SK-N-SH (cell line): Measurements from ENCODE around the gene PRKACA. TPM values are rescaled to one million over a fixed set of nuclear protein-coding genes. Genes with fewer than 3 reads are reported as not detected.

Source experiments
- CTCF ChIA-PET: fragments of 300-600, 350-600 bp; formaldehyde crosslinking; extraction: SDS; loops from one replicate; lab custom pipeline; 2021; lab: Yijun Ruan, JAX
- POLR2A ChIA-PET: fragments of 350-600 bp; sonication (Branson Sonifier 250); formaldehyde crosslinking; extraction: SDS; loops from one replicate; lab custom pipeline; 2020; ENCODE audit warnings: antibody characterized with exemption, inconsistent platforms; lab: Yijun Ruan, JAX
- DNase-seq: peaks from one replicate; pipeline ENCODE4 v3.0.0; 2012
- H2AFZ ChIP-seq: fragments of 200-600 bp; sonication (generic); 2 replicates; pipeline ENCODE4 v1.8.1; 2016; ENCODE audit warnings: antibody characterized with exemption, mild to moderate bottlenecking, low read depth
- H3F3A ChIP-seq: fragments of 200-600 bp; sonication (generic); replicated peaks from 2 replicates; pipeline ENCODE3; 2016; ENCODE audit warnings: antibody characterized with exemption, mild to moderate bottlenecking; ENCODE audit not compliant: insufficient read depth
- H3K27ac ChIP-seq, 2 experiments: fragments of 200-500 bp in 1 of 2; fragments of 200-600 bp in 1 of 2; sonication (Bioruptor generic) in 1 of 2; sonication (generic), shearing (Covaris generic) in 1 of 2; 2 replicates each; pipeline versions ENCODE4 v1.5.1 to v1.6.1; 2014 to 2016; ENCODE audit warnings: low read depth in 2 of 2, inconsistent platforms in 1 of 2, low read length in 1 of 2, mild to moderate bottlenecking in 1 of 2, mixed read lengths in 1 of 2
- H3K27me3 ChIP-seq: fragments of 200-600 bp; sonication (generic), shearing (Covaris generic); 2 replicates; pipeline ENCODE4 v1.6.1; 2016; ENCODE audit warnings: mixed run types; ENCODE audit not compliant: insufficient read depth
- H3K36me3 ChIP-seq, 2 experiments: fragments of 200-500 bp in 1 of 2; fragments of 200-600 bp in 1 of 2; sonication (Bioruptor generic) in 1 of 2; sonication (generic) in 1 of 2; replicated peaks in 1 of 2; 2 replicates each; pipeline versions ENCODE3 to v1.5.1; 2014 to 2016; ENCODE audit warnings: low read length in 1 of 2, mild to moderate bottlenecking in 1 of 2; ENCODE audit not compliant: insufficient read depth in 2 of 2, control insufficient read depth in 1 of 2
- H3K4me1 ChIP-seq, 2 experiments: fragments of 200-500 bp in 1 of 2; fragments of 200-600 bp in 1 of 2; sonication (Bioruptor generic) in 1 of 2; sonication (generic), shearing (Covaris generic) in 1 of 2; 2 replicates each; pipeline versions ENCODE4 v1.5.1 to v1.6.1; 2014 to 2016; ENCODE audit warnings: low read depth in 1 of 2, low read length in 1 of 2, mixed run types in 1 of 2; ENCODE audit not compliant: insufficient read depth in 2 of 2, control insufficient read depth in 1 of 2
- H3K4me2 ChIP-seq: fragments of 200-600 bp; sonication (generic), shearing (Covaris generic); 2 replicates; pipeline ENCODE4 v1.6.1; 2017; ENCODE audit warnings: mixed run types
- H3K4me3 ChIP-seq, 2 experiments: fragments of 200-500 bp in 1 of 2; fragments of 200-600 bp in 1 of 2; sonication (Bioruptor generic) in 1 of 2; sonication (generic), shearing (Covaris generic) in 1 of 2; 2 replicates each; pipeline versions ENCODE4 v1.5.1 to v1.8.1; 2014 to 2016; ENCODE audit warnings: low read depth in 2 of 2, inconsistent platforms in 1 of 2, low read length in 1 of 2, mild to moderate bottlenecking in 1 of 2, mixed read lengths in 1 of 2, moderate library complexity in 1 of 2
- H3K79me2 ChIP-seq: fragments of 200-600 bp; sonication (generic); 2 replicates; pipeline ENCODE4 v1.8.1; 2017; ENCODE audit warnings: mild to moderate bottlenecking; ENCODE audit not compliant: insufficient read depth
- H3K9ac ChIP-seq: fragments of 200-600 bp; sonication (generic); 2 replicates; pipeline ENCODE4 v1.6.1; 2017; ENCODE audit warnings: mixed run types
- H3K9me2 ChIP-seq: fragments of 200-600 bp; sonication (generic); 2 replicates; pipeline ENCODE4 v1.6.1; 2017; ENCODE audit warnings: mixed run types
- H3K9me3 ChIP-seq: fragments of 200-600 bp; sonication (generic); 2 replicates; pipeline ENCODE4 v1.6.1; 2017; ENCODE audit warnings: mixed run types, mild to moderate bottlenecking, moderate library complexity
- H4K20me1 ChIP-seq: fragments of 200-600 bp; sonication (generic); 2 replicates; pipeline ENCODE4 v1.6.1; 2017; ENCODE audit warnings: mild to moderate bottlenecking, mixed run types; ENCODE audit not compliant: insufficient read depth
- ELF1 ChIP-seq: IDR thresholded peaks from 2 replicates; pipeline ENCODE4 v1.4.0; 2012
- MEF2A ChIP-seq: IDR thresholded peaks from 2 replicates; pipeline ENCODE4 v1.4.0; 2012; ENCODE audit warnings: low read depth, borderline replicate concordance
- MXI1 ChIP-seq: IDR thresholded peaks from 2 replicates; pipeline ENCODE4 v1.6.1; 2012; ENCODE audit warnings: mild to moderate bottlenecking, low read depth, low read length, improper control_type of control experiment
- NFIC ChIP-seq: IDR thresholded peaks from 2 replicates; pipeline ENCODE4 v1.4.0; 2012; ENCODE audit warnings: borderline replicate concordance
- NRF1 ChIP-seq: IDR thresholded peaks from 2 replicates; pipeline ENCODE4 v1.6.1; 2012; ENCODE audit warnings: low read depth, mild to moderate bottlenecking, low read length
- SIN3A ChIP-seq: IDR thresholded peaks from 2 replicates; pipeline ENCODE4 v1.6.1; 2012; ENCODE audit warnings: low read depth, mild to moderate bottlenecking, low read length, moderate library complexity, borderline replicate concordance
- SMC3 ChIP-seq: IDR thresholded peaks from 2 replicates; pipeline ENCODE4 v1.6.1; 2012; ENCODE audit warnings: low read depth, low read length, improper control_type of control experiment
- TAF1 ChIP-seq: IDR thresholded peaks from 2 replicates; pipeline ENCODE4 v1.6.1; 2012; ENCODE audit warnings: low read depth, mild to moderate bottlenecking, low read length, moderate library complexity, borderline replicate concordance
- TEAD4 ChIP-seq: IDR thresholded peaks from 2 replicates; pipeline ENCODE4 v1.4.0; 2012; ENCODE audit warnings: mild to moderate bottlenecking, borderline replicate concordance; ENCODE audit not compliant: insufficient read depth
- YY1 ChIP-seq: IDR thresholded peaks from 2 replicates; pipeline ENCODE4 v1.4.0; 2012; ENCODE audit warnings: low read depth, mild to moderate bottlenecking
- WGBS: methylation state at CpG from one replicate; pipeline ENCODE4 v1.1.6; 2017; ENCODE audit warnings: low lambda C conversion rate; 5-methylcytosine and 5-hydroxymethylcytosine counted together
- polyA plus RNA-seq, 3 experiments: library from polyadenylated mRNA; depleted of rRNA; stranded (reverse); fragments of >200 nt; gene quantifications; 2 replicates each; pipeline ENCODE4 v1.2.3, GENCODE V29; 2012
- TF ChIP-seq, protein P1 (sequence below): IDR thresholded peaks from 2 replicates; pipeline ENCODE4; 2012

PRKACA gene
- polyA plus RNA-seq, 1 of the 3 experiments (the other 2 are of a cell fraction) = 48.4 TPM

DNA sequence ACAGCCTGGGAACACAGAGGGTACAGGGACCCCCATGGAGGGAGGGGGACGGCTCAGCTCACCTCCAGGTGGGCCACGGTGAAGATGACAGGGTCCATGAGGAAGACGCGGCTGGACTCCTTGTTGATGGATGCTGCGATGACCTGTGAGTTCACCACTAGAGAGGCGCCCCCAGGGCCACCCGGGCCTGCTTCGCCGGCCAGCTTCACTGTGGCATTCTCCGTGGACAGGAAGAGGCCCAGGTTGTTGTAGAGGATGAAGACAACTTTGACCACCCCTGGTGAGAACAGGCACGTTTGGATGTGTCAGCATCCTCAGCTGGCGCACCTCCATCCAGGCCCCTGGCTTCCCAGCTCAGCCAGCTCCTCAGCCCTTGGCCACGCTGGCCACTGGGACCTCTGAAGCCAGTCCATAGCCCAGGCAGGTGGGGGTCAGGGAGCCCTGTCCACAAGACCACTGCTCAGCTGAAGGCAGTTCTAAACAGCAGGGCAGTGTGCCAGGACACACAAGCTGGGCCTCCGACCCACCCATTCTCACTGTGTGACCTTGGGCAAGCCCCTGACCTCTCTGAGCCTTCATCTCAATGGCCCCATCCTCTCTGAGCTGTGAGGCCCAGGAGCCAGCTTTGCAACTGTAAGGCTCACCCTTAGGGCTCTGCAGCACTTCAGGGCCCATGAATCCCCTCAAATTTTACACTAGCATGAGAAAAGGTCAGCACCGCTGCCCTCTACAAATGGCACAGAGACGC, 40.9 kb upstream of the PRKACA start:
- H3K4me3 ChIP-seq = no peak overlapping the region
- 91% methylated on average over 12 of the region's 16 CpGs for WGBS
- H3K9ac ChIP-seq = no peak overlapping the region
- no peak overlapping the region for H3K27ac ChIP-seq
- no peak for DNase-seq
- peaks cover 5 to 42% of the 10 kb centered on the region in 2 experiments for H3K36me3 ChIP-seq
- no peak overlapping the region for H2AFZ ChIP-seq
- H4K20me1 ChIP-seq = no peaks in the 10 kb centered on the region
- H3K4me1 ChIP-seq = no peaks in the 10 kb centered on the region
- no peaks in the 10 kb centered on the region for H3K79me2 ChIP-seq
- H3F3A ChIP-seq = no peaks in the 10 kb centered on the region
- H3K9me2 ChIP-seq = no peaks in the 10 kb centered on the region
- H3K9me3 ChIP-seq = no peaks in the 10 kb centered on the region
- POLR2A ChIA-PET = interaction anchor here (0.5 kb wide), 1 partner anchor 10 kb away, joined by 3 read pairs; no protein-coding TSS in a partner anchor
- H3K4me2 ChIP-seq = no peak overlapping the region
- TF ChIP-seq TAF1 (no peak), NRF1 (no peak)
- CTCF ChIA-PET = interaction anchor here (0.6 to 4.0 kb wide), 5 partner anchors 10 to 190 kb away, joined by 3 to 17 read pairs (median 9); partner anchors contain the start of gene ASF1B
- H3K27me3 ChIP-seq = no peaks in the 10 kb centered on the region

DNA sequence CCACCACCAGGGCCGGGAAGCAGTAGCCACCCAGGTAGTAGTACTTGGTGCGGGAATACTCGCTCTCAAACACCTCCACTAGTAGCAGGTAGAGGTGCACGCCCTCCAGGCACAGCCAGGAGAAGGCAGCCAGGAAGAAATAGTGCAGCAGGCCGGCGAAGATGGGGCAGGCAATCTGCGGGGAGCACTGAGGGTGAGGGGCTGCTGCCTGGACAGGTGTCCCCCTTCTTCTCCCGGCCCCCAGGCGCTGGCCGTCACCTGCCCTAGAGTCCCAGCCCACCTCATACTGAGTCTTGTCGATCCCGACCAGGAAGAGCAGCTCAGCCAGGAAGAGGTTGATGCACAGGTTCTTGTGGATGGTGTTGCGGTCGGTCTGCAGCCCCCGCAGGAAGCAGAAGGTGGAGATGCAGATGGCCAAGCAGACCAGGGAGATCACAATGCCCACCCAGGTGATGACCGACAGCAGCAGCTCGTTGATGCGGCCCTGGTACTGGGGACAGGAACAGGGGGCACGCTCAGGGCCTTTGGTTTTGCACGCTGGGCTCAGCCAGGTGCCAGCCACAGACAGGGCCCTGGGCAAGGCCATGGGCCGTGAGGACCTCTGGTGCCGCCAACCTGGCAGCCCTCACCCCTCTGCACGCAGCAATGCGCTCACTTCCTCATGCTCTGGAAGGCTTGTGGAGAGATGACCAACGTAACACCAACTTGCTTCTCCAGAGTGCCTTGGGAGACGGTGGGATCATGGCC, 39.6 kb upstream of the PRKACA start:
- no peak overlapping the region for H2AFZ ChIP-seq
- H3K9me2 ChIP-seq = no peaks in the 10 kb centered on the region
- no peaks in the 10 kb centered on the region for H3K27me3 ChIP-seq
- no peak overlapping the region for H3K4me3 ChIP-seq
- WGBS = 91% methylated on average over 14 of the region's 26 CpGs
- no peak for TF ChIP-seq TAF1
- TF ChIP-seq SIN3A = no peak
- TF ChIP-seq, protein P1, sequence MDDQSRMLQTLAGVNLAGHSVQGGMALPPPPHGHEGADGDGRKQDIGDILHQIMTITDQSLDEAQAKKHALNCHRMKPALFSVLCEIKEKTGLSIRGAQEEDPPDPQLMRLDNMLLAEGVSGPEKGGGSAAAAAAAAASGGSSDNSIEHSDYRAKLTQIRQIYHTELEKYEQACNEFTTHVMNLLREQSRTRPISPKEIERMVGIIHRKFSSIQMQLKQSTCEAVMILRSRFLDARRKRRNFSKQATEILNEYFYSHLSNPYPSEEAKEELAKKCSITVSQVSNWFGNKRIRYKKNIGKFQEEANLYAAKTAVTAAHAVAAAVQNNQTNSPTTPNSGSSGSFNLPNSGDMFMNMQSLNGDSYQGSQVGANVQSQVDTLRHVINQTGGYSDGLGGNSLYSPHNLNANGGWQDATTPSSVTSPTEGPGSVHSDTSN = no peak
- no peak for TF ChIP-seq MEF2A
- no peak for TF ChIP-seq MXI1
- TF ChIP-seq NFIC = no peak
- no peak for TF ChIP-seq SMC3
- TF ChIP-seq TEAD4 = no peak
- no peak for TF ChIP-seq ELF1
- TF ChIP-seq NRF1 = no peak
- no peak for TF ChIP-seq YY1
- TF ChIP-seq, all 33 proteins: peak for 0
- Histone ChIP-seq H3K27ac (no peak overlapping the region), H3F3A (no peaks in the 10 kb centered on the region), H3K36me3 (peaks cover 5 to 42% of the 10 kb centered on the region in 2 experiments), H3K4me1 (no peaks in the 10 kb centered on the region), H4K20me1 (no peaks in the 10 kb centered on the region), H3K79me2 (no peaks in the 10 kb centered on the region), H3K9ac (no peak overlapping the region), H3K4me2 (no peak overlapping the region), H3K9me3 (no peaks in the 10 kb centered on the region)
- DNase-seq = no peak
- POLR2A ChIA-PET = no interaction called here
- CTCF ChIA-PET = interaction anchor here (1.1 to 4.0 kb wide), 4 partner anchors 20 to 323 kb away, joined by 3 to 12 read pairs (median 4); partner anchors contain the start of gene ASF1B
